HG02885 (cell line): ENCODE data around the gene NBPF14.
"Not testable (repeated sequence)": the region's sequence is repeated elsewhere in the genome, so short reads cannot be mapped to it uniquely, and the experiment has no call there.

Experiments
- ATAC-seq: cut with Tn5 transposase; IDR thresholded peaks from one replicate; pipeline ENCODE4 v1.9.1; 2021; ENCODE audit warnings: mild to moderate bottlenecking; ENCODE audit not compliant: unreplicated experiment, poor library complexity

The NBPF14 gene, protein sequence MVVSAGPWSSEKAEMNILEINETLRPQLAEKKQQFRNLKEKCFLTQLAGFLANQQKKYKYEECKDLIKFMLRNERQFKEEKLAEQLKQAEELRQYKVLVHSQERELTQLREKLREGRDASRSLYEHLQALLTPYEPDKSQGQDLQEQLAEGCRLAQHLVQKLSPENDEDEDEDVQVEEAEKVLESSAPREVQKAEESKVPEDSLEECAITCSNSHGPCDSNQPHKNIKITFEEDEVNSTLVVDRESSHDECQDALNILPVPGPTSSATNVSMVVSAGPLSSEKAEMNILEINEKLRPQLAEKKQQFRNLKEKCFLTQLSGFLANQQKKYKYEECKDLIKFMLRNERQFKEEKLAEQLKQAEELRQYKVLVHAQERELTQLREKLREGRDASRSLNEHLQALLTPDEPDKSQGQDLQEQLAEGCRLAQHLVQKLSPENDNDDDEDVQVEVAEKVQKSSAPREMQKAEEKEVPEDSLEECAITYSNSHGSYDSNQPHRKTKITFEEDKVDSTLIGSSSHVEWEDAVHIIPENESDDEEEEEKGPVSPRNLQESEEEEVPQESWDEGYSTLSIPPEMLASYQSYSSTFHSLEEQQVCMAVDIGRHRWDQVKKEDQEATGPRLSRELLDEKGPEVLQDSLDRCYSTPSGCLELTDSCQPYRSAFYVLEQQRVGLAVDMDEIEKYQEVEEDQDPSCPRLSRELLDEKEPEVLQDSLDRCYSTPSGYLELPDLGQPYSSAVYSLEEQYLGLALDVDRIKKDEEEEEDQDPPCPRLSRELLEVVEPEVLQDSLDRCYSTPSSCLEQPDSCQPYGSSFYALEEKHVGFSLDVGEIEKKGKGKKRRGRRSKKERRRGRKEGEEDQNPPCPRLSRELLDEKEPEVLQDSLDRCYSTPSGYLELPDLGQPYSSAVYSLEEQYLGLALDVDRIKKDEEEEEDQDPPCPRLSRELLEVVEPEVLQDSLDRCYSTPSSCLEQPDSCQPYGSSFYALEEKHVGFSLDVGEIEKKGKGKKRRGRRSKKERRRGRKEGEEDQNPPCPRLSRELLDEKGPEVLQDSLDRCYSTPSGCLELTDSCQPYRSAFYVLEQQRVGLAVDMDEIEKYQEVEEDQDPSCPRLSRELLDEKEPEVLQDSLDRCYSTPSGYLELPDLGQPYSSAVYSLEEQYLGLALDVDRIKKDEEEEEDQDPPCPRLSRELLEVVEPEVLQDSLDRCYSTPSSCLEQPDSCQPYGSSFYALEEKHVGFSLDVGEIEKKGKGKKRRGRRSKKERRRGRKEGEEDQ (N-terminal part only)

DNA sequence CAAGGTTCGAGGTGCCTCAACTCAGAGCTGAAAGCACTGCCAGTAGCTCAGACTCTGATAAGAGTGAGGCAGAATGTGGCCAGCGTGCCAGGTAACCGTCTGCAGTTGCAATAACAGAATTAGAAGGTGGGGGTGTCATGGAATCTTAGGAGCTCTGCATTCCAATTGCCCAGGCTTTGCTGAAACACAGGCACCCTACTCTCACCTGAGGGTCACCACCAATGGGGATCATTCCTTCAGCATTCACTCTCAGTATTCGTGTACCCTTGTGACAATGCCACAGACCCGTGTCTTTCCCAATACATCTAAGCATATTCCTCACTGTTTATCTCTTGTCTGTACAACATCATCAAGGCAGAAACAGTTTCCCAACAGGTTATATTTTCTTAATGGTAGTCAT is at the start of gene NBPF14:
Gene NBPF14, minus strand, starts transcription at position 101 of the 400 bp plus-strand sequence. CDS start 294 bp downstream, outside the sequence.
- ATAC-seq = not testable (repeated sequence)

DNA sequence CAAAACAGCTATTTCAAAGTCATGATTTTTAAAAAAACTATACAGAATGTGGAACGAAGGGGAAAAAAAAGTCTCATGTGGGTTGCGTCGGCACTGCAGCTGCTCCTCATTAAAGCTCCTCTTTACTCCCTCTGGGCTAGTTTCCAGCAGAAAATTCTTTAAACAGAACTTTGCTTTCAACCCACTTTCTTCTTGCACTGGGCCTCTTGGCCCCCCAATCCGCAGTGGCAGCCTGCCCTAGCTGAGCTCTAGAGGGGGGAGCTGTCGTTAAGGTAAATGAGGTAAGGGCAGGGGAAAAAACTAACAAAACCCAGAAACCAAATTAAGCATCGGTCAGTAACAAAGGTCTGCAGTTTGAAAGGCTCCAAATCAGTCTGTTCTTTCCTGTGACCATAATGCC is 29.6 kb upstream of the NBPF14 start:
- not testable (repeated sequence) for ATAC-seq

DNA sequence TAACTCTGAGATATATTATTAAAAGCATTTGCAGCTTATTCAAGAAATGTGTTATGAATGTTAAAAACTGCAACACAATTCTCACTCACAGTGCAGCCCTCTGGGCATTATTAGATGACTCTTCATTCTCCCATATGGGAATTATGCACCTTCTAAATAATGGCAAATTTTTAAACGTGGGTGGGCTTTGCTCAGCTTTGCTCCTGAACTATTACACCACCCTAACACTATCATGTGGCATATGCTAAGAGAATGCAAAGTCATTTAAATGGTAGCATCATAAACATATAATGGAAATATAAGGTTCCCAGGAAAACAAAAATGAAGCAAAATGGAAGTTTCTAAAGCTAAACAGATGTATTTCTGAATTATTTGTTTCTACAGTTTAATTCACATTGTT is 22.4 kb upstream of the NBPF14 start:
- not testable (repeated sequence) for ATAC-seq

DNA sequence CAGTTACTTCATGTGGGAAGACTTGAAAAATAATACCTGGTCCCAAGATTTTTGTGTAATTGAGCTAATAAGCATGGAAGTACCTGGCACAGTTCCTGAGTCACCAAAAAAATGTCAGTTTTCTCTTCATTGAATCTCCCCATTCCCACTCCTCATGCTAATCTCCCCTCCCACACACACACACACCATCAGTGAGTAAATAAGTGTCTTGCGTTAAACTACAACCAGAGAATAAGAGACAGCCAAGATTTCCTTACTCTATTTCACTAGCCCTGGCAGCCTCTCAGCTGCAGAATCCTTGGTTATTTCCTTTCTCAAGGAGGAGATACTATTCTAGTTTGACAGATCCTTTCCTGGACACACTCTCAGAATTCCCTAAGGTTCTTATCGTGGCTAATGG is 9.5 kb upstream of the NBPF14 start:
- not testable (repeated sequence) for ATAC-seq

DNA sequence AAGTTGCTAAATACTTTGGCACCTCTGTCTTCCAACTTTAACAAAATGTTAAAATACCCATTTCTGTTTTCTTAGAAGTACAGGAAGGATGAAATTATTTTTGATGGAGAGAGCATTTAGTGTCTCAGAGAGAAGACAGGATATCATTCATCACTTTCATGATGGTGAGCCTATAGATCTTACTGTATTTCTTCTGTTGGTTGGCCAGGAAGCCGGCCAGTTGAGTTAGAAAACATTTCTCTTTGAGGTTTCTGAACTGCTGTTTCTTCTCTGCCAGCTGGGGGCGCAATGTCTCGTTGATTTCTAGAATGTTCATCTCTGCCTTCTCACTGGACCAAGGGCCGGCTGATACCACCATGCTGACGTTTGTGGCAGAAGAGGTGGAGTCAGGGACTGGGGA is 451 bp downstream of the NBPF14 start:
- ATAC-seq = not testable (repeated sequence)

DNA sequence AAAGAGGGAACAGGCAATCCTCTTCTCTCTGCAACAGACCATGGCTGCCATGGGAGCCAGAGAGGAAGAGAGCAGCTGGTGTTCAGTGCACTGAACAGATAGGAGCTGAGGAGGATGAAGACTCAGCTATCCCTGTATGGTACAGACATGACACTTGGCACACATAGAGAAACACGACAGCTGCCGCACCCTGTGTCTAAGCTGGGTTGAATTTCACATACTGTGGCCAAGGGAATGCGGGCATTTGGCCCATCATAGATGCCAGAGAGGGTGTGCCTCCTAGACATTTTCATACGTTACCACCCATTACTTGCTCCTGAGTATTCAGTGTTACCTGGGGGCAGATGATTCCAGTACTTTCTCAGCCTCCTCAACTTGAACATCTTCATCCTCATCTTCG is 4.7 kb downstream of the NBPF14 start:
- ATAC-seq = not testable (repeated sequence)

DNA sequence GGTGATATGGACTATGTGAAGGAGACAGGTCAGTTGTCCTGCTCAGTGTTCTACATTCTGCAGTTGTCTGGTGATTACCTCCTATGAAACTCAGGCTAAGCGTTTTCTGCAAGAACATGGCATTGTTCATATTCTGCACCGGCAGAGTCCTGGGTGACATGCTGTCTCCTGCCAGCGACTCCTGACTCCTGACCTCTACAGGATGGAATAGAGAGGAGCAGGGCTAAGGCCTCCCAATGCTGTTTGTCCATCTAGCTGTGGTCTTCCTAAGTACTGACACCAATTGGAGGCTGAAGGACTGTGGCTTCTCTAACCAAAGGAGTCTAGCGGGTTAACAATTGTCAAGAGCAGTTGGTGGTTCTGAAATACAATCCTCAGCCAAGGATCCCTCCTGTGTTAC is 63.7 kb downstream of the NBPF14 start:
- ATAC-seq = not testable (repeated sequence)

DNA sequence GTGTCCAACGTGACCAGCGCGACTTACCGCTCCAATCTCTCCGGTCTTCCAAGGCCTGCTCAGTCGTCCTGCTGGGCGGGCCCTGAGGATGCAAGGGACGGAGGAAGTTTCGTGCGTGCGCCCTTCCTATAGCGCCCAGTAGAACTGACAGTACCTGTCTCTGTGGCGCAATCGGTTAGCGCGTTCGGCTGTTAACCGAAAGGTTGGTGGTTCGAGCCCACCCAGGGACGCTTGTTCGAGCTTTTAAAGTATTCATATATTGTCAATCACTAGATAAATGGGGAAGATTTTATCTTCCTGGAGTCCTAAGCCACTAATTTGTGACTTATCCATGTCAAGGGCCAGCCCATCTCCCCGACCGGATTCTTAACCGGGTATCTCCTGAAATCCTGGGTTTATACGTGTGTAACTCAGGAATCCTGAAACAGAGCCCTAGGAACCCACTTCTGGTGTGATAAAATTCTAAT is 66.7 kb downstream of the NBPF14 start:
- ATAC-seq = not testable (repeated sequence)

DNA sequence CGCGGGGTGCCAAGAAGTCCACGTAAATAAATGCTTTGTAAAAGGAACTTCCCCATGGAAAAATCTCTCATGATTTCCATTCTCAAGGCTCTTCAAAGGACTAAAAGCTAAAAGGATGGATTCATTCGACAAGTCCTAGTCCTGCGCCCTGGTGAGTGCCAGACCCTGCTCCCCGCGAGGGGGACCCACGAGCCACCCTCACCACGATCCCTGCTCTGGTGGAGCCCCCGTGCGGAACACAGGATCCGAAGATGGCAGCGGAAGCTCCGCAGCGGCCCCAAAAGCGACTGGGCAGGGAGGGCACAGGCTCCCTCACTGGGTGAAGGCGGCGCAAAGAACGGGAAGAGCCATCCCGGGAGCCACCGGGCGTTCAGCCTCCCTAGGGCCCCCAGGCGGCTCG is 67.2 kb downstream of the NBPF14 start:
- ATAC-seq = not testable (repeated sequence)

DNA sequence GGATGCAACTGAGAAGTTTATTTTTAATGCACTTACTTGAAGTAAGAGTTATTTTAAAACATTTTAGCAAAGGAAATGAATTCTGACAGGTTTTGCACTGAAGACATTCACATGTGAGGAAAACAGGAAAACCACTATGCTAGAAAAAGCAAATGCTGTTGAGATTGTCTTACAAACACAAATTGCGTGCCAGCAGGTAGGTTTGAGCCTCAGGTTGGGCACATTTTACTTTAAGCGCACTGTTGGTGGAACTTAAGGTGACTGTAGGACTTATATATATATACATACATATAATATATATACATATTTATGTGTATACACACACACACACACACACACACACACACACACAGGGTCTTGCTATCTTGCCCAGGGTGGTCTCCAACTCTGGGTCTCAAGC is 69.2 kb downstream of the NBPF14 start:
- ATAC-seq = not testable (repeated sequence)

DNA sequence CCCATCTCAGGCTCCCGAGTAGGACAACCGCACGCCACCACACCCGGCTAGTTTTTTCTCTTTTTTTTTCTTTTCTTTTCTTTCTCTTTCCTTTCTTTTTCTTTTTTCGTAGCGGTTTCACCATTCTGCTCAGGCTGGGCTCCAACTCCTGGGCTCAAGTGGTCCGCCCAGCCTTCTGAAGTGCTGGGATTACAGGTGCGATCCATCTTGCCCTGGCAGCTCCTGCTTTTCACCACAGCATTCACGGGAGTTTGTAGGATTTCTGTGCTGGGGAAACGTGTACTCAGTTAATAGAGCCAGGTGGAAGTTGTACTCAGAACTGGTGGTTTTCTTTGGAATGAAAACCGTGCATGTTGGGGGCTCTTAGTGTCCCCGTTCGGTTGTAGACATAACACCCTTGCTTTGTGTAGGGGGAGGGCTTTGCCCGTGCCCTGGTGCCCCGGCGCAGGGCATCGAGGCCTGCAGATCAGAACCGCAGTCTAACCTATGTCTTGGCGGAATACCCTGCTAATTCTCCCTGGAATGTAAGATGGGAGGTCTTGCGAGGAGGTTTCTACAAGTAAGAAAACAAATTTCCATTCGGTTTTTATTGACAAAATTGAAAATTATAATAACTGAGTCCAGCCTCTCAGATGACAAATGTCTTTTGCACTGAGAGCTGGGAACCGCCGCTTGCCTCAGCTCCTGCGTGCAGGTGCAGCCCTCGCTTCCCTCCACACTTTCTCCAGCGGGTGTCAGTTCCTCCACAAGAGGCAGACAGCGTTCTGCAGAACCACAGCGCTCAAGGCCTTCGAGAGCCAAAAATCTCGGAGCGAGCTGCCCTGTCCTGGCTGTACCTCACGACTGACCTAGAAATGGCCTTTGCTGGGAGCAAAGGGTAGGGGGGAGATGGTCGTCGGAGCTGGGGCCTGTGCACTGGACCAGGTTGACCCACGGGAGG is 72.3 kb downstream of the NBPF14 start:
- ATAC-seq = not testable (repeated sequence)

DNA sequence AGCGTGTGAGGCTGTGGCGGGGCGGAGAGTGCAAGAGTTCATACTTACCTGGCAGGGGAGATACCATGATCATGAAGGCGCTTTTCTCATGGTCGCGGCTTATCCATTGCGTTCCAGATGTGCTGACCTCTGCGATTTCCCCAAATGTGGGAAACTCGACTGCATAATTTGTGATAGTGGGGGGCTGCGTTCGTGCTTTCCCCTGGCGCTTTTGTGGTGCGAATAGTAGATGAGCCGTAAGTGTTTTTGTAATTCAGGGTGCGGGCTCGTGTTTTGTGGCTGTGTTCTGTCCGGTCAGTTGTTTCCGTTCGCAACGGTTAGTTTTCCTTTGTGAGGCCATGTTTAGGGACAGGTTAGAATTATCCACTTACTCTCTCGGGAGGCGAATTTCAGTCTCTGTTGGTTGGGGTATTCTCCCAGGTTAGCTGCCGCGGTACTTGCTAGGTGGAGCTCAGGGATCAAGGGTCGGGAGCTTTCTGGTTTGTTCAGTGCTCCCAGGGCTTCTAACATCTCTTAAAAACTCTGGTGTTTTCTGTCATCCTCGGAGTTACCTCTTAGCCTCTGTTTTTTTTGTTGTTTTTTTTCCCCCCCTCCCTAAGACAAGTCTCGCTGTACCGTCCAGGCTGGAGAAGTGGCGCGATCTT is 73.1 kb downstream of the NBPF14 start:
- ATAC-seq = peak; percentile 81

DNA sequence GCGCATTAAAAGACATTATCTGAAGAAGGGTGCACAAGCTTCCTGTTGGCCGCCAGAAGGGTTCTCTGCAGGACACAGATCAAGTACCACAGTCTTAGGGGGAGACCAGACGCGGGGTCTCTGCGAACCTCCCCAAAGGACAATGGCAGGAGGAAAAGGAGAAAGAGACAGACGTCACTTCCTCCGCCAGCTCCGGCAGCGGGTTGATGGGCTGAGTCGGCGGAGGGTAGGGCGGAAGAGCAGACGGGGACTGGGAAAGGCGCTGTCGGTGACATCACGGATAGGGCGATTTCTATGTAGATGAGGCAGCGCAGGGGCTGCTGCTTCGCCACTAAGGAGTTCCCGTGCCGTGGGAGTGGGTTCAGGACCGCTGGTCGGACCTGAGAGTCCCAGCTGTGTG is 73.7 kb downstream of the NBPF14 start:
- peak; percentile 60 for ATAC-seq

DNA sequence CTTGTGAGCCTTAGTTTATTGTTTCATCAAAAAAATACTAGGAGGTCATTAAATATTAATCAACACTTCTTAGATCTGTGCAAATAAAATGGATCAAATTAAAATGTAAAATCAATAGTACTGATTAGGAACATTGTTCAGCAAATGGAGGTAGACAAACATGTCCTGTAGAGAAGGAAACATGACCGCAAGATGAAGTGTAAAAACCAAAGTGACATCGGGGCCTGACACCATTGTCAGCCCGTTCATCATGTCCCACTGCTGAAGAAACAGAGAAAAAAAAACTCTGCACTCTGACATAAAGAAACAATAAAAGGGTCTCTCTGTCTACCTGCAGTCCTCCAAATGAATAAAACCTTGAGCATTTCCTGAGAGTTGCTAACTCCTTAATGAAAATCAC is 81.5 kb downstream of the NBPF14 start:
- not testable (repeated sequence) for ATAC-seq

DNA sequence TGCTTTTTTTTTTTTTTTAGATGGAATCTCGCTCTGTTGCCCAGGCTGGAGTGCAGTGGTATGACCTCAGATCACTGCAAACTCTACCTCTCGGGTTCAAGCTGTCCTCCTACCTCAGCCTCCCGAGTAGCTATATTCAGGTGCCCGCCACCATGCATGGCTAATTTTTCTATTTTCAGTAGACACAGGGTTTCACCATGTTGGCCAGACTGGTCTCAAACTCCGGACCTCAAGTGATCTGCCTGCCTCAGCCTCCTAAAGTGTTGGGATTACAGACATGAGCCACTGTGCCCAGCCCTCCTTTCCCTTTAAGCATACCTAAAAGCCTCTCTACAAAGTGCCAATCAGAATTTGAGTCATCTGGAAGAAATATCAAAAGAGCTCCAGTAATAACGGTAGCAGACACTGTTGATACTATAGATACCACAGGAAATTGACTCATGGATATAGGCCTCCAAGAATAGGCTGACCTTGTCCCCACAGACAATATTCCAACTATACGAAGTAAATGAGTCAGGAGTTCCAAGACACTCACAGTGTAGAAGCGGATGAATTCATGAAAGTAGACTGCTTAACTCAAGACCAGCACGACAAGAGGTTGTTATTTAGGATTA is 83.1 kb downstream of the NBPF14 start:
- ATAC-seq = not testable (repeated sequence)

DNA sequence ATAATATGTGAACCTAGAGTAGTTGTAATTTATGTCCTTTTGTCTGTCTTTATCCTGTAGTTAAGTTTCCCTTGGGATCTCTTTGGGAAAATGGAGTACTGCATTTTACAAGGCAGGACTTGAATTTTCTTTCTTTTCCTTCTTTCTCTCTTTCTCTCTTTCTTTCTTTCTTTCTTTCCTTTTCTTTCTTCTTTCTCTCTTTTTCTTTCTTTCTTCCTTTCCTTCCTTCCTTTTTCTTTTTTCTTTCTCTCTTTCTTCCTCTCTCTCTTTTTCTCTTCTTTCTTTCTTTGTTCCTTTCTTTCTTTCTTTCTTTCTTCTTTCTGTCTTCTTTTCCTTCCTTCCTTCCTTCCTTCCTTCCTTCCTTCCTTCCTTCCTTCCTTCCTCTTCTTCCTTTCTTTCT is 101.9 kb downstream of the NBPF14 start:
- not testable (repeated sequence) for ATAC-seq

DNA sequence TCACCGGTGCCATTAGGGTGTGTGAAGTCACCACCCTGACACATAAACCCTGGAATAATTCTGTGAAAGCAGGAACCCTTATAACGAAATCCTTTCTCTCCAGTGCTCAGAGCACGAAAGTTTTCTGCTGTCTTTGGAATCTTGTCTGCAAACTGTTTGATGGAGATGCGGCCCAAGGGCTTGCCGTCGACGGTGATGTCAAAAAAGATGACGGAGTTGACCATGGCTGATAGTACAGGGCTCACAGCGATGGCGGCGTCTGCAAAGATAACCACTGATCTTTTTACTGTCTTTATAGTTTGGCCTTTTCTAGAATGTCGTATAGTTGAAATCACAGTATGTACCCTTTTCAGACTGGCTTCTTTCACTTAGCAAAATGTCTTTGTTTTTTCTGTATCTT is 112.8 kb downstream of the NBPF14 start, which contains the start of gene PPIAL4G:
Gene PPIAL4G, minus strand, starts transcription at position 274 of the 400 bp plus-strand sequence. Its CDS starts 50 bp downstream, at position 224.
- not testable (repeated sequence) for ATAC-seq
